ENCODE measurements around the gene THUMPD1.

Gene THUMPD1

GRCh38 chr16:20689668-20690067, 52.0 kb downstream of the THUMPD1 start:
- DNase-seq = no peak

- DNase-seq = peak in 1 of 5 experiments; percentile 32
These were observed 57.8 kb downstream of the THUMPD1 start for GRCh38 chr16:20683812-20684211.

All from T-helper 2 cell (primary cell).